ENCODE data around the gene SIK1. TPM values are rescaled to one million over a fixed set of nuclear protein-coding genes. Genes with fewer than 3 reads are reported as not detected.
"Not testable (repeated sequence)": the region's sequence is repeated elsewhere in the genome, so short reads cannot be mapped to it uniquely, and the experiment has no call there.

Gene SIK1
- polyA plus RNA-seq, 1 donor (not counting 4 experiments of a cell fraction or from before 2014, with no cell fraction given), result 49.6 TPM

- H2AFZ ChIP-seq (ENCODE audit: control insufficient read depth, low read length); H3K4me2 ChIP-seq (ENCODE audit: control insufficient read depth, extremely low read depth, insufficient read depth, low read depth, low read length); H3K36me3 ChIP-seq (ENCODE audit: control insufficient read depth in 2 of 2, extremely low read depth in 1 of 2, insufficient read depth in 2 of 2, low read length in 2 of 2); H3K27me3 ChIP-seq (ENCODE audit: control insufficient read depth, extremely low read depth, insufficient read depth, low read length); H3K9me3 ChIP-seq (ENCODE audit: control insufficient read depth, low read depth, low read length); H3K27ac ChIP-seq (ENCODE audit: control insufficient read depth, insufficient read depth, low read length); H3K9me1 ChIP-seq (ENCODE audit: control insufficient read depth, extremely low read depth, insufficient read depth, low read length); FAIRE-seq; DNase-seq (ENCODE audit: low read depth, low spot score); H4K20me1 ChIP-seq (ENCODE audit: control insufficient read depth, extremely low read depth, insufficient read depth, low read length); H3K9ac ChIP-seq (ENCODE audit: control insufficient read depth, extremely low read depth, insufficient read depth, low read length); H3K79me2 ChIP-seq (ENCODE audit: control insufficient read depth, insufficient read depth, low read length); H3K4me1 ChIP-seq (ENCODE audit: control insufficient read depth, extremely low read depth, insufficient read depth, low read length); dilution Hi-C loops (cut with MboI; ENCODE audit: extremely low pct_ligation_motif_present, low sequenced_read_pairs); H3K4me3 ChIP-seq (ENCODE audit: control insufficient read depth in 2 of 3, extremely low read depth in 1 of 3, insufficient read depth in 2 of 3, low read depth in 1 of 3, low read length in 3 of 3): not testable (repeated sequence)
Observed at GRCh38 chr21:43404450-43404849, 22.5 kb downstream of the SIK1 start.

- H3K4me2 ChIP-seq (ENCODE audit: control insufficient read depth, extremely low read depth, insufficient read depth, low read depth, low read length); H3K9me3 ChIP-seq (ENCODE audit: control insufficient read depth, low read depth, low read length); H3K36me3 ChIP-seq (ENCODE audit: control insufficient read depth in 2 of 2, extremely low read depth in 1 of 2, insufficient read depth in 2 of 2, low read length in 2 of 2); H2AFZ ChIP-seq (ENCODE audit: control insufficient read depth, low read length); H3K27me3 ChIP-seq (ENCODE audit: control insufficient read depth, extremely low read depth, insufficient read depth, low read length); dilution Hi-C loops (cut with MboI; ENCODE audit: extremely low pct_ligation_motif_present, low sequenced_read_pairs); H3K9ac ChIP-seq (ENCODE audit: control insufficient read depth, extremely low read depth, insufficient read depth, low read length); FAIRE-seq; H3K27ac ChIP-seq (ENCODE audit: control insufficient read depth, insufficient read depth, low read length); H3K4me3 ChIP-seq (ENCODE audit: control insufficient read depth in 2 of 3, extremely low read depth in 1 of 3, insufficient read depth in 2 of 3, low read depth in 1 of 3, low read length in 3 of 3); DNase-seq (ENCODE audit: low read depth, low spot score); H3K4me1 ChIP-seq (ENCODE audit: control insufficient read depth, extremely low read depth, insufficient read depth, low read length); H3K79me2 ChIP-seq (ENCODE audit: control insufficient read depth, insufficient read depth, low read length); H4K20me1 ChIP-seq (ENCODE audit: control insufficient read depth, extremely low read depth, insufficient read depth, low read length); H3K9me1 ChIP-seq (ENCODE audit: control insufficient read depth, extremely low read depth, insufficient read depth, low read length): not testable (repeated sequence)
Observed at GRCh38 chr21:43403651-43404430, 23.1 kb downstream of the SIK1 start.

GRCh38 chr21:43401125-43401524 is 25.8 kb downstream of the SIK1 start:
- H3K4me3 ChIP-seq (ENCODE audit: control insufficient read depth in 2 of 3, extremely low read depth in 1 of 3, insufficient read depth in 2 of 3, low read depth in 1 of 3, low read length in 3 of 3); H3K79me2 ChIP-seq (ENCODE audit: control insufficient read depth, insufficient read depth, low read length); DNase-seq (ENCODE audit: low read depth, low spot score); H3K9ac ChIP-seq (ENCODE audit: control insufficient read depth, extremely low read depth, insufficient read depth, low read length); H3K4me1 ChIP-seq (ENCODE audit: control insufficient read depth, extremely low read depth, insufficient read depth, low read length); FAIRE-seq; H4K20me1 ChIP-seq (ENCODE audit: control insufficient read depth, extremely low read depth, insufficient read depth, low read length); H3K27me3 ChIP-seq (ENCODE audit: control insufficient read depth, extremely low read depth, insufficient read depth, low read length); H2AFZ ChIP-seq (ENCODE audit: control insufficient read depth, low read length); H3K9me1 ChIP-seq (ENCODE audit: control insufficient read depth, extremely low read depth, insufficient read depth, low read length); H3K27ac ChIP-seq (ENCODE audit: control insufficient read depth, insufficient read depth, low read length); dilution Hi-C loops (cut with MboI; ENCODE audit: extremely low pct_ligation_motif_present, low sequenced_read_pairs); H3K36me3 ChIP-seq (ENCODE audit: control insufficient read depth in 2 of 2, extremely low read depth in 1 of 2, insufficient read depth in 2 of 2, low read length in 2 of 2); H3K9me3 ChIP-seq (ENCODE audit: control insufficient read depth, low read depth, low read length); H3K4me2 ChIP-seq (ENCODE audit: control insufficient read depth, extremely low read depth, insufficient read depth, low read depth, low read length): not testable (repeated sequence)

GRCh38 chr21:43399595-43400015 is 27.3 kb downstream of the SIK1 start:
- H3K27me3 ChIP-seq (ENCODE audit: control insufficient read depth, extremely low read depth, insufficient read depth, low read length); H2AFZ ChIP-seq (ENCODE audit: control insufficient read depth, low read length); H3K9me1 ChIP-seq (ENCODE audit: control insufficient read depth, extremely low read depth, insufficient read depth, low read length); H3K79me2 ChIP-seq (ENCODE audit: control insufficient read depth, insufficient read depth, low read length); H3K27ac ChIP-seq (ENCODE audit: control insufficient read depth, insufficient read depth, low read length); H3K4me3 ChIP-seq (ENCODE audit: control insufficient read depth in 2 of 3, extremely low read depth in 1 of 3, insufficient read depth in 2 of 3, low read depth in 1 of 3, low read length in 3 of 3); DNase-seq (ENCODE audit: low read depth, low spot score); H3K4me1 ChIP-seq (ENCODE audit: control insufficient read depth, extremely low read depth, insufficient read depth, low read length); FAIRE-seq; H3K36me3 ChIP-seq (ENCODE audit: control insufficient read depth in 2 of 2, extremely low read depth in 1 of 2, insufficient read depth in 2 of 2, low read length in 2 of 2); H3K4me2 ChIP-seq (ENCODE audit: control insufficient read depth, extremely low read depth, insufficient read depth, low read depth, low read length); dilution Hi-C loops (cut with MboI; ENCODE audit: extremely low pct_ligation_motif_present, low sequenced_read_pairs); H3K9ac ChIP-seq (ENCODE audit: control insufficient read depth, extremely low read depth, insufficient read depth, low read length); H4K20me1 ChIP-seq (ENCODE audit: control insufficient read depth, extremely low read depth, insufficient read depth, low read length); H3K9me3 ChIP-seq (ENCODE audit: control insufficient read depth, low read depth, low read length): not testable (repeated sequence)

- H3K4me2 ChIP-seq (ENCODE audit: control insufficient read depth, extremely low read depth, insufficient read depth, low read depth, low read length); H2AFZ ChIP-seq (ENCODE audit: control insufficient read depth, low read length); H3K9me3 ChIP-seq (ENCODE audit: control insufficient read depth, low read depth, low read length); DNase-seq (ENCODE audit: low read depth, low spot score); H3K9me1 ChIP-seq (ENCODE audit: control insufficient read depth, extremely low read depth, insufficient read depth, low read length); H3K9ac ChIP-seq (ENCODE audit: control insufficient read depth, extremely low read depth, insufficient read depth, low read length); H3K27me3 ChIP-seq (ENCODE audit: control insufficient read depth, extremely low read depth, insufficient read depth, low read length); H3K27ac ChIP-seq (ENCODE audit: control insufficient read depth, insufficient read depth, low read length); H3K4me3 ChIP-seq (ENCODE audit: control insufficient read depth in 2 of 3, extremely low read depth in 1 of 3, insufficient read depth in 2 of 3, low read depth in 1 of 3, low read length in 3 of 3); H3K79me2 ChIP-seq (ENCODE audit: control insufficient read depth, insufficient read depth, low read length); dilution Hi-C loops (cut with MboI; ENCODE audit: extremely low pct_ligation_motif_present, low sequenced_read_pairs); H3K36me3 ChIP-seq (ENCODE audit: control insufficient read depth in 2 of 2, extremely low read depth in 1 of 2, insufficient read depth in 2 of 2, low read length in 2 of 2); H3K4me1 ChIP-seq (ENCODE audit: control insufficient read depth, extremely low read depth, insufficient read depth, low read length); H4K20me1 ChIP-seq (ENCODE audit: control insufficient read depth, extremely low read depth, insufficient read depth, low read length); FAIRE-seq: not testable (repeated sequence)
Observed at GRCh38 chr21:43399136-43399535, 27.8 kb downstream of the SIK1 start.
